Mononuclear cell (primary cell): ENCODE measurements around the gene F2RL3. TPM values are rescaled to one million over a fixed set of nuclear protein-coding genes. Genes with fewer than 3 reads are reported as not detected.

ENCODE experiments used
- H3K27me3 ChIP-seq: 2 replicates; pipeline ENCODE4 v1.6.0; 2011; ENCODE audit warnings: low read length, control low read depth; ENCODE audit not compliant: insufficient read depth
- H3K4me1 ChIP-seq: 2 replicates; pipeline ENCODE4 v1.5.1; 2011; ENCODE audit warnings: mild to moderate bottlenecking, low read length, control low read depth; ENCODE audit not compliant: insufficient read depth
- H3K4me3 ChIP-seq: 2 replicates; pipeline ENCODE4 v1.5.1; 2011; ENCODE audit warnings: mild to moderate bottlenecking, low read length, moderate library complexity
- H3K9me3 ChIP-seq: 2 replicates; pipeline ENCODE4 v1.5.1; 2011; ENCODE audit warnings: low read depth, mild to moderate bottlenecking, control low read depth, low read length
- total RNA-seq: library from RNA; depleted of rRNA; stranded (reverse); fragments of >200 nt; gene quantifications from one replicate; pipeline ENCODE4 v1.2.3, GENCODE V29; 2012

The F2RL3 gene
- total RNA-seq, 1 donor = 1.7 TPM

- H3K27me3 ChIP-seq = no peaks in the 10 kb centered on the region
- H3K9me3 ChIP-seq = no peaks in the 10 kb centered on the region
- peak overlapping the region; percentile 36 for H3K4me3 ChIP-seq
- H3K4me1 ChIP-seq = peaks cover 45% of the 10 kb centered on the region
Measured at GRCh38 chr19:16896146-16897028, 7.6 kb downstream of the F2RL3 start.

GRCh38 chr19:16897029-16897855, 8.4 kb downstream of the F2RL3 start:
- Histone ChIP-seq H3K27me3 (no peaks in the 10 kb centered on the region), H3K4me3 (peak overlapping the region; percentile 37), H3K9me3 (no peaks in the 10 kb centered on the region), H3K4me1 (peaks cover 45% of the 10 kb centered on the region)

GRCh38 chr19:16897856-16898161, 9.0 kb downstream of the F2RL3 start:
- no peaks in the 10 kb centered on the region for H3K9me3 ChIP-seq
- peak overlapping the region; percentile 37 for H3K4me3 ChIP-seq
- no peaks in the 10 kb centered on the region for H3K27me3 ChIP-seq
- peaks cover 44% of the 10 kb centered on the region for H3K4me1 ChIP-seq

GRCh38 chr19:16898361-16899015, 9.7 kb downstream of the F2RL3 start:
- H3K4me1 ChIP-seq = peaks cover 37% of the 10 kb centered on the region
- H3K4me3 ChIP-seq = no peak overlapping the region
- H3K9me3 ChIP-seq = no peaks in the 10 kb centered on the region
- no peaks in the 10 kb centered on the region for H3K27me3 ChIP-seq

- Histone ChIP-seq H3K9me3 (no peaks in the 10 kb centered on the region), H3K27me3 (no peaks in the 10 kb centered on the region), H3K4me1 (peaks cover 30% of the 10 kb centered on the region), H3K4me3 (no peak overlapping the region)
Measured at GRCh38 chr19:16899566-16900075, 10.8 kb downstream of the F2RL3 start.

GRCh38 chr19:16901491-16902175, 12.8 kb downstream of the F2RL3 start:
- no peaks in the 10 kb centered on the region for H3K9me3 ChIP-seq
- H3K4me1 ChIP-seq = peaks cover 23% of the 10 kb centered on the region
- no peak overlapping the region for H3K4me3 ChIP-seq
- no peaks in the 10 kb centered on the region for H3K27me3 ChIP-seq

- H3K27me3 ChIP-seq = no peaks in the 10 kb centered on the region
- H3K4me3 ChIP-seq = no peak overlapping the region
- peaks cover 21% of the 10 kb centered on the region for H3K4me1 ChIP-seq
- H3K9me3 ChIP-seq = no peaks in the 10 kb centered on the region
Measured at GRCh38 chr19:16902545-16902944, 13.7 kb downstream of the F2RL3 start.

GRCh38 chr19:16903347-16903746, 14.5 kb downstream of the F2RL3 start:
- H3K4me1 ChIP-seq = peaks cover 13% of the 10 kb centered on the region
- H3K4me3 ChIP-seq = no peak overlapping the region
- no peaks in the 10 kb centered on the region for H3K9me3 ChIP-seq
- H3K27me3 ChIP-seq = no peaks in the 10 kb centered on the region

- Histone ChIP-seq H3K4me3 (no peak overlapping the region), H3K9me3 (no peaks in the 10 kb centered on the region), H3K4me1 (peaks cover 7% of the 10 kb centered on the region), H3K27me3 (no peaks in the 10 kb centered on the region)
Measured at GRCh38 chr19:16904599-16904998, 15.8 kb downstream of the F2RL3 start.

GRCh38 chr19:16908759-16909158, 20.0 kb downstream of the F2RL3 start:
- Histone ChIP-seq H3K4me3 (no peak overlapping the region), H3K4me1 (no peaks in the 10 kb centered on the region), H3K9me3 (peaks cover 14% of the 10 kb centered on the region), H3K27me3 (no peaks in the 10 kb centered on the region)

- Histone ChIP-seq H3K4me1 (no peaks in the 10 kb centered on the region), H3K4me3 (no peak overlapping the region), H3K9me3 (peaks cover 14% of the 10 kb centered on the region), H3K27me3 (no peaks in the 10 kb centered on the region)
Measured at GRCh38 chr19:16911046-16911445, 22.2 kb downstream of the F2RL3 start.

GRCh38 chr19:16912780-16913179, 24.0 kb downstream of the F2RL3 start:
- Histone ChIP-seq H3K9me3 (peaks cover 14% of the 10 kb centered on the region), H3K27me3 (no peaks in the 10 kb centered on the region), H3K4me1 (no peaks in the 10 kb centered on the region), H3K4me3 (no peak overlapping the region)

GRCh38 chr19:16914421-16914820, 25.6 kb downstream of the F2RL3 start:
- Histone ChIP-seq H3K27me3 (no peaks in the 10 kb centered on the region), H3K4me3 (no peak overlapping the region), H3K9me3 (peaks cover 14% of the 10 kb centered on the region), H3K4me1 (no peaks in the 10 kb centered on the region)

- H3K9me3 ChIP-seq = peaks cover 14% of the 10 kb centered on the region
- H3K4me1 ChIP-seq = no peaks in the 10 kb centered on the region
- no peak overlapping the region for H3K4me3 ChIP-seq
Measured at GRCh38 chr19:16915135-16915534, 26.3 kb downstream of the F2RL3 start.

More at GRCh38 chr19:16915135-16915534, 26.3 kb downstream of the F2RL3 start:
- H3K27me3 ChIP-seq = no peaks in the 10 kb centered on the region
